Smooth muscle cell (in vitro differentiated cells): Measurements from ENCODE around the gene BOLL. TPM values are rescaled to one million over a fixed set of nuclear protein-coding genes. Genes with fewer than 3 reads are reported as not detected.
"Not testable (repeated sequence)": the region's sequence is repeated elsewhere in the genome, so short reads cannot be mapped to it uniquely, and the experiment has no call there.

Experiments
- DNase-seq: peaks from one replicate; lab custom pipeline; 2025; ENCODE audit not compliant: unreplicated experiment; lab: John Stamatoyannopoulos, UW
- H2AFZ ChIP-seq: fragments of 200-600 bp; sonication (generic); 2 replicates; pipeline ENCODE4 v1.6.0; 2016; ENCODE audit warnings: antibody characterized with exemption, low read depth, mild to moderate bottlenecking
- H3F3A ChIP-seq: fragments of 200-600 bp; sonication (generic); 2 replicates; pipeline ENCODE4 v1.6.0; 2017; ENCODE audit warnings: antibody characterized with exemption, low read depth
- H3K27ac ChIP-seq: fragments of 200-600 bp; sonication (generic); 2 replicates; pipeline ENCODE4 v1.5.1; 2016; ENCODE audit warnings: low read depth, mild to moderate bottlenecking
- H3K27me3 ChIP-seq: fragments of 200-600 bp; sonication (generic); 2 replicates; pipeline ENCODE4 v1.6.1; 2016; ENCODE audit warnings: low read depth, mild to moderate bottlenecking
- H3K36me3 ChIP-seq: fragments of 200-600 bp; sonication (generic); 2 replicates; pipeline ENCODE4 v1.5.1; 2016; ENCODE audit warnings: low read depth
- H3K4me1 ChIP-seq: fragments of 200-600 bp; sonication (generic); 2 replicates; pipeline ENCODE4 v1.5.1; 2016; ENCODE audit warnings: low read depth
- H3K4me2 ChIP-seq: fragments of 200-600 bp; sonication (generic); 2 replicates; pipeline ENCODE4 v1.6.0; 2016; ENCODE audit warnings: mild to moderate bottlenecking
- H3K4me3 ChIP-seq: fragments of 200-600 bp; sonication (generic); 2 replicates; pipeline ENCODE4 v1.5.1; 2016; ENCODE audit warnings: mild to moderate bottlenecking
- H3K79me2 ChIP-seq: fragments of 200-600 bp; sonication (generic); 2 replicates; pipeline ENCODE4 v1.6.0; 2016; ENCODE audit warnings: low read depth, mild to moderate bottlenecking
- H3K9ac ChIP-seq: fragments of 200-600 bp; sonication (generic); 2 replicates; pipeline ENCODE4 v1.6.0; 2016; ENCODE audit warnings: low read depth
- H3K9me3 ChIP-seq: fragments of 200-600 bp; sonication (generic); replicated peaks from 2 replicates; pipeline ENCODE4 v1.5.1; 2016; ENCODE audit warnings: low read depth
- H4K20me1 ChIP-seq: fragments of 200-600 bp; sonication (generic); 2 replicates; pipeline ENCODE4 v1.6.0; 2016; ENCODE audit warnings: low read depth
- CTCF ChIP-seq: fragments of 200-600 bp; sonication (generic); IDR thresholded peaks from 2 replicates; pipeline ENCODE4 v1.5.1; 2017; ENCODE audit warnings: borderline replicate concordance, mild to moderate bottlenecking, antibody characterized with exemption; ENCODE audit not compliant: insufficient read depth, poor library complexity, severe bottlenecking
- WGBS: methylation state at CpG from one replicate; pipeline ENCODE4 v1.1.7; 2016; ENCODE audit warnings: low lambda C conversion rate; 5-methylcytosine and 5-hydroxymethylcytosine counted together
- polyA plus RNA-seq: library from polyadenylated mRNA; unstranded; fragments of >200 nt; fragmentation: Nextera tagmentation; extraction: Ambion mirVana; gene quantifications from 2 replicates; pipeline ENCODE4 v1.2.1, GENCODE V29; 2016
- total RNA-seq: library from RNA; depleted of rRNA; stranded (reverse); fragments of >200 nt; gene quantifications from 2 replicates; pipeline ENCODE4 v1.2.3, GENCODE V29; 2014

The BOLL gene
- total and polyA plus RNA-seq, 2 experiments from 2014 or later, result not detected

- H2AFZ ChIP-seq, result no peak overlapping the region
- no peaks in the 10 kb centered on the region for H3K9me3 ChIP-seq
- H3K27me3 ChIP-seq, result no peaks in the 10 kb centered on the region
- H3K9ac ChIP-seq, result no peak overlapping the region
- H3K4me3 ChIP-seq, result no peak overlapping the region
- H3K27ac ChIP-seq, result no peak overlapping the region
- no peaks in the 10 kb centered on the region for H4K20me1 ChIP-seq
- DNase-seq, result no peak
- peaks cover 35% of the 10 kb centered on the region for H3K79me2 ChIP-seq
- H3F3A ChIP-seq, result no peaks in the 10 kb centered on the region
- H3K36me3 ChIP-seq, result no peaks in the 10 kb centered on the region
- no peak for TF ChIP-seq CTCF
- H3K4me1 ChIP-seq, result peaks cover 28% of the 10 kb centered on the region
- no peak overlapping the region for H3K4me2 ChIP-seq
Observed at GRCh38 chr2:197710424-197711042, 74.6 kb downstream of the BOLL start.

- 88% methylated on average over 7 of the region's 7 CpGs for WGBS
- not testable (repeated sequence) for H3K27me3 ChIP-seq
Observed at GRCh38 chr2:197709140-197709539, 76.0 kb downstream of the BOLL start.

GRCh38 chr2:197708331-197708730 is 76.8 kb downstream of the BOLL start:
- Histone ChIP-seq H3K9ac (no peak overlapping the region), H3K4me3 (peak overlapping the region; percentile 83), H3K36me3 (no peaks in the 10 kb centered on the region), H3F3A (no peaks in the 10 kb centered on the region), H4K20me1 (no peaks in the 10 kb centered on the region), H3K79me2 (peaks cover 35% of the 10 kb centered on the region), H3K9me3 (no peaks in the 10 kb centered on the region), H2AFZ (no peak overlapping the region), H3K4me1 (peaks cover 33% of the 10 kb centered on the region), H3K27ac (peak overlapping the region; percentile 24), H3K27me3 (no peaks in the 10 kb centered on the region), H3K4me2 (peak overlapping the region; percentile 100)
- WGBS, result 31% methylated on average over 2 of the region's 2 CpGs
- no peak for TF ChIP-seq CTCF
- DNase-seq, result no peak

More at GRCh38 chr2:197709140-197709539, 76.0 kb downstream of the BOLL start:
- not testable (repeated sequence) for H3K9me3 ChIP-seq, H3K36me3 ChIP-seq, H3F3A ChIP-seq, DNase-seq, H3K9ac ChIP-seq, H2AFZ ChIP-seq, H3K27ac ChIP-seq, H4K20me1 ChIP-seq, H3K4me3 ChIP-seq
- Histone ChIP-seq H3K4me2 (peak overlapping the region; percentile 100), H3K4me1 (peaks cover 33% of the 10 kb centered on the region), H3K79me2 (peaks cover 35% of the 10 kb centered on the region)

- no peaks in the 10 kb centered on the region for H4K20me1 ChIP-seq
- peak; percentile 66 for TF ChIP-seq CTCF
- no peaks in the 10 kb centered on the region for H3K36me3 ChIP-seq
- H2AFZ ChIP-seq, result peak overlapping the region; percentile 84
- no peak overlapping the region for H3K9ac ChIP-seq
- H3K27ac ChIP-seq, result peak overlapping the region; percentile 24
- H3K4me3 ChIP-seq, result peak overlapping the region; percentile 83
- DNase-seq, result no peak
- no peaks in the 10 kb centered on the region for H3K27me3 ChIP-seq
- no peaks in the 10 kb centered on the region for H3K9me3 ChIP-seq
- no peaks in the 10 kb centered on the region for H3F3A ChIP-seq
- peaks cover 33% of the 10 kb centered on the region for H3K4me1 ChIP-seq
- H3K79me2 ChIP-seq, result peaks cover 35% of the 10 kb centered on the region
- 11% methylated on average over 4 of the region's 4 CpGs for WGBS
- H3K4me2 ChIP-seq, result peak overlapping the region; percentile 100
Observed at GRCh38 chr2:197707316-197708213, 77.6 kb downstream of the BOLL start.
